GM18505 (cell line): ENCODE data around the gene LCN9.

ENCODE experiments used
- ATAC-seq: cut with Tn5 transposase; IDR thresholded peaks from one replicate; pipeline ENCODE4 v1.9.1; 2021; ENCODE audit not compliant: unreplicated experiment
- POLR2A ChIP-seq: IDR thresholded peaks from 4 replicates; pipeline ENCODE4 v1.6.1; 2011; ENCODE audit warnings: borderline replicate concordance; ENCODE audit not compliant: insufficient read depth, insufficient read length; ENCODE audit errors: extremely low read depth

The LCN9 gene

GRCh38 chr9:135662758-135663450 lies at the start of gene LCN9:
Gene LCN9, plus strand, starts transcription at chr9:135663309. Its CDS starts 13 bp downstream, at chr9:135663322.
- ATAC-seq: no peak
- no peak for TF ChIP-seq POLR2A

GRCh38 chr9:135613946-135614805 lies 48.9 kb upstream of the LCN9 start:
- no peak for ATAC-seq
- TF ChIP-seq POLR2A: no peak

- TF ChIP-seq POLR2A: no peak
- ATAC-seq: no peak
Observed at GRCh38 chr9:135614821-135615665, 48.1 kb upstream of the LCN9 start.

- TF ChIP-seq POLR2A: no peak
- ATAC-seq: no peak
Observed at GRCh38 chr9:135615666-135616618, 47.2 kb upstream of the LCN9 start.

GRCh38 chr9:135616619-135617537 lies 46.2 kb upstream of the LCN9 start:
- no peak for ATAC-seq

GRCh38 chr9:135617538-135617900 lies 45.6 kb upstream of the LCN9 start:
- ATAC-seq: no peak
- TF ChIP-seq POLR2A: no peak

More at GRCh38 chr9:135616619-135617537, 46.2 kb upstream of the LCN9 start:
- TF ChIP-seq POLR2A: no peak

GRCh38 chr9:135617991-135618411 lies 45.1 kb upstream of the LCN9 start:
- no peak for TF ChIP-seq POLR2A
- ATAC-seq: no peak

- TF ChIP-seq POLR2A: no peak
- ATAC-seq: no peak
Observed at GRCh38 chr9:135618866-135619598, 44.1 kb upstream of the LCN9 start.

GRCh38 chr9:135619599-135619886 lies 43.6 kb upstream of the LCN9 start:
- no peak for TF ChIP-seq POLR2A
- no peak for ATAC-seq

- no peak for TF ChIP-seq POLR2A
Observed at GRCh38 chr9:135620558-135620957, 42.6 kb upstream of the LCN9 start.

More at GRCh38 chr9:135620558-135620957, 42.6 kb upstream of the LCN9 start:
- no peak for ATAC-seq
